OCI-LY7 (cell line): Measurements from ENCODE around the gene NCKIPSD. TPM values are rescaled to one million over a fixed set of nuclear protein-coding genes. Genes with fewer than 3 reads are reported as not detected.

Experiments
- BruUV-seq: library from RNA; stranded (reverse); fragments of 400-500 nt; replicated peaks from 2 replicates; lab custom pipeline; 2021; lab: Mats Ljungman, UMichigan
- CTCF ChIA-PET: fragments of 300-600 bp; sonication (Branson Sonifier 250); formaldehyde crosslinking; loops from one replicate; lab custom pipeline; 2022; ENCODE audit warnings: antibody characterized with exemption; ENCODE audit not compliant: unreplicated experiment; lab: Charles Lee
- POLR2A ChIA-PET: fragments of 300-600 bp; sonication (Branson Sonifier 250); formaldehyde crosslinking; loops from one replicate; lab custom pipeline; 2022; ENCODE audit warnings: antibody characterized with exemption; lab: Charles Lee
- DNase-seq: peaks from one replicate; pipeline ENCODE4 v3.0.0-alpha.2; 2015; ENCODE audit warnings: low spot score
- H2AFZ ChIP-seq: fragments of 200-600 bp; sonication (generic), shearing (Covaris generic); 2 replicates; pipeline ENCODE4 v1.6.1; 2014; ENCODE audit warnings: mild to moderate bottlenecking, antibody characterized with exemption, low read length, moderate library complexity
- H3K27ac ChIP-seq: fragments of 200-600 bp; sonication (generic); 2 replicates; pipeline ENCODE4 v1.5.1; 2014; ENCODE audit warnings: mixed run types, low read depth, mild to moderate bottlenecking, moderate library complexity, low read length, inconsistent platforms; ENCODE audit not compliant: poor library complexity, severe bottlenecking
- H3K36me3 ChIP-seq: fragments of 200-600 bp; sonication (generic); 2 replicates; pipeline ENCODE4 v1.6.1; 2014; ENCODE audit warnings: mild to moderate bottlenecking, antibody characterized with exemption, low read length, moderate library complexity, mixed read lengths; ENCODE audit not compliant: insufficient read depth
- H3K4me1 ChIP-seq: fragments of 200-600 bp; sonication (generic); 2 replicates; pipeline ENCODE4 v1.5.1; 2014; ENCODE audit warnings: mild to moderate bottlenecking, low read length; ENCODE audit not compliant: insufficient read depth, poor library complexity, severe bottlenecking
- H3K4me2 ChIP-seq: fragments of 200-600 bp; sonication (generic); 2 replicates; pipeline ENCODE4 v1.6.1; 2014; ENCODE audit warnings: mild to moderate bottlenecking, low read length
- H3K4me3 ChIP-seq: fragments of 200-600 bp; sonication (generic); 2 replicates; pipeline ENCODE4 v1.5.1; 2014; ENCODE audit warnings: mild to moderate bottlenecking, low read depth, low read length; ENCODE audit not compliant: poor library complexity, severe bottlenecking
- H3K79me2 ChIP-seq: fragments of 200-600 bp; sonication (generic); 2 replicates; pipeline ENCODE4 v1.6.1; 2016; ENCODE audit warnings: low read depth, mild to moderate bottlenecking, low read length, moderate library complexity, mixed read lengths; ENCODE audit not compliant: insufficient read depth
- H3K9me2 ChIP-seq: fragments of 200-600 bp; sonication (generic); 2 replicates; pipeline ENCODE4 v1.6.1; 2016; ENCODE audit warnings: mild to moderate bottlenecking, low read length, mixed read lengths; ENCODE audit not compliant: insufficient read depth
- H3K9me3 ChIP-seq: fragments of 200-600 bp; sonication (generic); 2 replicates; pipeline ENCODE4 v1.6.1; 2014; ENCODE audit warnings: mild to moderate bottlenecking, mixed run types, low read length, mixed read lengths
- H4K20me1 ChIP-seq: fragments of 200-600 bp; sonication (generic); 2 replicates; pipeline ENCODE4 v1.6.1; 2014; ENCODE audit warnings: mild to moderate bottlenecking, antibody characterized with exemption, low read length, moderate library complexity, mixed read lengths; ENCODE audit not compliant: insufficient read depth
- EZH2phosphoT487 ChIP-seq: fragments of 200-600 bp; sonication (generic); IDR thresholded peaks from 2 replicates; pipeline ENCODE4 v1.6.1; 2018; ENCODE audit warnings: low read depth, borderline replicate concordance, mild to moderate bottlenecking, mixed run types, antibody characterized with exemption, low read length, moderate library complexity, mixed read lengths
- intact Hi-C: fragments of 100-400 bp; cut with micrococcal nuclease; formaldehyde crosslinking; loops from one replicate; pipeline ENCODE4 v1.10.0; 2022; ENCODE audit not compliant: unreplicated experiment
- total RNA-seq, 2 experiments: library from RNA; depleted of rRNA in 1 of 2; stranded (reverse); fragments of >200 nt in 1 of 2; shearing (Covaris generic) in 1 of 2; gene quantifications; 2 replicates each; pipeline ENCODE4 v1.2.3, GENCODE V29; 2014 to 2022
- TF ChIP-seq, protein P1 (sequence below): fragments of 200-600 bp; sonication (generic); conservative IDR thresholded peaks from 2 replicates; pipeline ENCODE4 v1.5.1; 2014; ENCODE audit warnings: mild to moderate bottlenecking, antibody characterized with exemption, low read length, moderate library complexity, mixed read lengths

The NCKIPSD gene
- total RNA-seq, 2 experiments from 2014 or later = 34.8 to 39.9 TPM

DNA sequence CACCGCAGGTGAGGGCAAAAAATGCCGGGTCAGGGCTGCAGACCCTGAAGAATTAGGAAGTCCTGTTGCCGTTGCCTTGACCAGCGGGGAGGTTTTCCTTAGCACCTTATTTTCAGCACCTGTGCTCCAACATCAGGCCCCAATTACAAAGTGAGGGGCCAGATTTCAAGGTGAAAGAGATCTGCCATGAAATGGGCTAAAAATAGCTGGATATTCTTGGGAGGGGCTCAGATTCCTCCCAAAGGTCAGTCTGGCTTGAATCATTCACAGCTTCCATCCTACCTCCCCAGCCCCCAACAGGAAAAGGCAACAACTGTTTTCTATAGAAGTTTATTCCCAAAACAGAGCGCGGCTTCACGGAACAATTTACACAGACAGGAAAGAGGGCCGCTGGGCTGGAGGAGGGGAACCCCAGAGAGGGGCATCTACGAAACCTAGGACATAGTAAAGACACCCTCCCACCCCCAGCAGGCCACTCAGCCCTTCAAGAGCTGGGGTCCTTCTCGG, 49.5 kb downstream of the NCKIPSD start:
- ChIA-PET CTCF (interaction anchor here (0.5 to 2.0 kb wide), 7 partner anchors 21 to 196 kb away, joined by 3 to 10 read pairs (median 3); partner anchors contain the start of genes CCDC51, CELSR3, PFKFB4 and TMA7), POLR2A (interaction anchor here (0.5 to 0.9 kb wide), 5 partner anchors 11 to 285 kb away, joined by 3 to 4 read pairs (median 3); no protein-coding TSS in a partner anchor)
- H3K27ac ChIP-seq = peak overlapping the region; percentile 52
- H3K36me3 ChIP-seq = no peaks in the 10 kb centered on the region
- H4K20me1 ChIP-seq = no peaks in the 10 kb centered on the region; the same call in 1 of the 2 replicates
- no peak for TF ChIP-seq EZH2phosphoT487
- TF ChIP-seq, protein P1, sequence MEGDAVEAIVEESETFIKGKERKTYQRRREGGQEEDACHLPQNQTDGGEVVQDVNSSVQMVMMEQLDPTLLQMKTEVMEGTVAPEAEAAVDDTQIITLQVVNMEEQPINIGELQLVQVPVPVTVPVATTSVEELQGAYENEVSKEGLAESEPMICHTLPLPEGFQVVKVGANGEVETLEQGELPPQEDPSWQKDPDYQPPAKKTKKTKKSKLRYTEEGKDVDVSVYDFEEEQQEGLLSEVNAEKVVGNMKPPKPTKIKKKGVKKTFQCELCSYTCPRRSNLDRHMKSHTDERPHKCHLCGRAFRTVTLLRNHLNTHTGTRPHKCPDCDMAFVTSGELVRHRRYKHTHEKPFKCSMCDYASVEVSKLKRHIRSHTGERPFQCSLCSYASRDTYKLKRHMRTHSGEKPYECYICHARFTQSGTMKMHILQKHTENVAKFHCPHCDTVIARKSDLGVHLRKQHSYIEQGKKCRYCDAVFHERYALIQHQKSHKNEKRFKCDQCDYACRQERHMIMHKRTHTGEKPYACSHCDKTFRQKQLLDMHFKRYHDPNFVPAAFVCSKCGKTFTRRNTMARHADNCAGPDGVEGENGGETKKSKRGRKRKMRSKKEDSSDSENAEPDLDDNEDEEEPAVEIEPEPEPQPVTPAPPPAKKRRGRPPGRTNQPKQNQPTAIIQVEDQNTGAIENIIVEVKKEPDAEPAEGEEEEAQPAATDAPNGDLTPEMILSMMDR = no peak
- intact Hi-C loops = loop anchor here (10.0 kb wide), 2 partner anchors 191 to 231 kb away; partner anchors contain the start of genes ATRIP, CCDC51 and TMA7
- H3K4me1 ChIP-seq = peaks cover 27% of the 10 kb centered on the region
- no peak for DNase-seq
- peak overlapping the region; percentile 87 for H3K4me3 ChIP-seq
- H3K9me3 ChIP-seq = no peaks in the 10 kb centered on the region
- H2AFZ ChIP-seq = peak overlapping the region; percentile 83
- no TSS peak for BruUV-seq
- H3K4me2 ChIP-seq = peak overlapping the region; percentile 80
- H3K9me2 ChIP-seq = no peaks in the 10 kb centered on the region
- H3K79me2 ChIP-seq = no peaks in the 10 kb centered on the region

DNA sequence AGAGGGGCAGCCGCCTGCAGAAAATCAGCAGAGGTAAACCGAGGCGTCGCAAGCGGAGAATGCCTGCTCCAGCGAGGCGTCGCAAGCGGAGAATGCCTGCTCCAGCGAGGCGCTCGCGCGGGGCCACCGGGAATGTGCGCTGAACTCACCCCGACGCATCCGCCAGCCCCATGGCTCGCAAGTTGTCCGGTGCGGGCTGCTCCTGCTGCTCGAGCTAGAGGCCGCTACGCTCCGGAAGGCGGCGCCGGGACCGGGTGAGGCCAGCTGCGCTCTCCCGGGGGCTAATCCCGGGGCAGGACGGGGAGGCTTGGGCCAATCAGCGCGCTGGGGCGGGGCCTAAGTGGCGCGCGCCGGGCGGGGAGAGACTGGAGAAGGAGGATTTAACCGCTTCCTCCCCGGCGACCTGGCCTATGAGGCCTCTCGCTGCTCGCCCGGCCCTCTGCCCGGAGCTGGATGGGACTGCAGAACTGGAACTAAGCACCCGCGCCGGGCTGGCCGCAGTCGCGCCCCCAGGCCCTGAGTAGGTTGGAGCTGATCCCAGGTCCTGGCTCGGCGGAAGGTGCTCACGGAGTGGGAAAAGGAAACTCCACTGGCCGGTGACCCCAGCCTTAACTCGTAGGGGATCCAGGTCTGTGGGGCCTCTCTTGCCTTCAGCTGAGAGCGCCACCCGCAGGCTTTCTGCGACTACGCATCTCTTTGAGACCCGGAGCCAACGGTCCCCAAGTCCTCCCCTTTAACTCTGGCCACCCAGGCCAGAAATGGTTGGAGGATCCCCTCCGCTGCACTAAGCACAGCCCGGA, 50.3 kb downstream of the NCKIPSD start, which contains the start of gene SLC26A6:
SLC26A6 (minus strand) TSS at position 240 of the 800 bp plus-strand sequence; CDS start at position 172, 68 bp downstream.
- no peak for TF ChIP-seq EZH2phosphoT487
- TF ChIP-seq, protein P1 = peak; percentile 85
- Histone ChIP-seq H3K36me3 (no peaks in the 10 kb centered on the region; the same call in 1 of the 2 replicates), H3K27ac (peak within 1 kb of the TSS; percentile 52), H3K4me2 (peak within 1 kb of the TSS; percentile 82), H3K4me1 (peaks cover 27% of the 10 kb centered on the region), H3K79me2 (no peaks in the 10 kb centered on the region), H2AFZ (peak within 1 kb of the TSS; percentile 83), H4K20me1 (no peaks in the 10 kb centered on the region; the same call in 1 of the 2 replicates), H3K9me2 (no peaks in the 10 kb centered on the region), H3K9me3 (no peaks in the 10 kb centered on the region), H3K4me3 (peak within 1 kb of the TSS; percentile 87)
- ChIA-PET POLR2A (interaction anchor here (0.6 to 1.6 kb wide), 4 partner anchors 10 to 74 kb away, joined by 3 to 4 read pairs (median 3); no protein-coding TSS in a partner anchor), CTCF (interaction anchor here (0.5 to 2.0 kb wide), 9 partner anchors 22 to 241 kb away, joined by 3 to 10 read pairs (median 3); partner anchors contain the start of genes CCDC51, CELSR3, PFKFB4 and TMA7)
- intact Hi-C loops = loop anchor here (1.0 to 10.0 kb wide), 7 partner anchors 21 to 231 kb away; partner anchors contain the start of genes ATRIP, CCDC51, TMA7 and UQCRC1
- BruUV-seq = no TSS peak
- peak; percentile 96 for DNase-seq
